Endometrial microvascular endothelial cells (primary cell): ENCODE data around the gene ADGRV1. TPM values are rescaled to one million over a fixed set of nuclear protein-coding genes. Genes with fewer than 3 reads are reported as not detected.

Experiments used
- in situ Hi-C: cut with HindIII; loops from 2 replicates; pipeline ENCODE4 v1.10.0; 2017; ENCODE audit warnings: low sequenced_read_pairs, low pct_unique_long_range_greater_than_20kb; ENCODE audit errors: inconsistent ontology term
- total RNA-seq: library from RNA; depleted of rRNA; stranded (reverse); fragments of >200 nt; gene quantifications from one replicate; pipeline ENCODE4 v1.2.3, GENCODE V29; 2015; ENCODE audit errors: inconsistent ontology term

Gene ADGRV1
- total RNA-seq, 1 donor from 2014 or later = not detected

DNA sequence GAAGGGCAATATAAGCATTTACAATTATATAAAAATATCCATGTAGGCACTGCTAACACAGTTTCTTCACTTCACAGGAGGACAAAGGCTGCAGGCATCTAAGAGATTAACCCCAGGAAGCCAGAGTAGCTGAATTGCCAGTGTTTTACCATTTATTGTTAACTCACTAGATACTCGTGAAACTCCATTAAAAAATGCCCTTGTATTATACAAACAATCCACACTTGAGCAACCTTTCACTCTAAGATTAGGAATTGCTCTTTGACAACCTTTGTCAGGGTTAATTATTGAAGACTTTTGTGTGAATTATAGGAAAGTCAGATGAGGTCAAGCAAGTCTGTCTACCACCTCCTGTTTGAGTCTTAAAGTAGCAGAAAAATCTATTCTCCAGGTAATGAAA is 317.8 kb downstream of the ADGRV1 start:
- in situ Hi-C loops = no loop called here

DNA sequence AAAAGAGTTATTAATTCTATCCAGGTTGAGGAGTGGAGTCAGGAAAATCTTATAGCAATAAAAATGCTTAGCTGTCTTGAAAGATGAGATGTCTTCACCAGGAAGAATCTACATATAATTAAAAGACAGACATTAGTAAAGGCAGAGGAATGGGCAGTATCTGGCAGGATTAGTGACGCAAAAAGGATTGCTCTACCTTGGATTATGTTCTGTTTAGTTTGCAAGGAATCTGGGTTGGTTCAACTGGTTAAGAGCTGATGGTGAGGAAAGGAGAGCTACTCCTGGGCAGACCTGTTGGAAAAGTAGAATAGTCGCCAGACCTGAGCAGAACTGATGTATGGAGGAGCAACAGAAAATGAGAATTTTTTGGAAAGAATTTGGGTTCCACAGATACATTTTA is 318.5 kb downstream of the ADGRV1 start:
- in situ Hi-C loops = no loop called here

DNA sequence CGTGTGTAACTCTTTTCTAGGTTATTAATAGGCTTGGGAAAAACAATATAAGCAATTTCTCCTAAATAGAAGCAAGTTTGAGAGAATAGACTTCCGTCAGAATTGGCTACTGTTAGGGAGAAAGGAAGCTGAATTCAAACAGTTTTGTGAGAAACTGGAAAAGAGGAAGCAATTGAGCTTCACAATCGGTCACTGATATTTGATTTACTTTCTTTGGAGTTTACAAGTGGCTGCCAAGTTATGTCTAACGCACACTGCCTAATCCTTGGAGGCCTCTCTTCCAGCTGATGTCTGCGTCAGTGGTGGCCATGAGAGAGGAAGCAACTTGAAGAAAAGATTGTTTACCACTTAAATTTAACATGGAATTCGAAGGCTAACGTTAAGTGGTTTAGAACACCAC is 319.5 kb downstream of the ADGRV1 start:
- in situ Hi-C loops = no loop called here

DNA sequence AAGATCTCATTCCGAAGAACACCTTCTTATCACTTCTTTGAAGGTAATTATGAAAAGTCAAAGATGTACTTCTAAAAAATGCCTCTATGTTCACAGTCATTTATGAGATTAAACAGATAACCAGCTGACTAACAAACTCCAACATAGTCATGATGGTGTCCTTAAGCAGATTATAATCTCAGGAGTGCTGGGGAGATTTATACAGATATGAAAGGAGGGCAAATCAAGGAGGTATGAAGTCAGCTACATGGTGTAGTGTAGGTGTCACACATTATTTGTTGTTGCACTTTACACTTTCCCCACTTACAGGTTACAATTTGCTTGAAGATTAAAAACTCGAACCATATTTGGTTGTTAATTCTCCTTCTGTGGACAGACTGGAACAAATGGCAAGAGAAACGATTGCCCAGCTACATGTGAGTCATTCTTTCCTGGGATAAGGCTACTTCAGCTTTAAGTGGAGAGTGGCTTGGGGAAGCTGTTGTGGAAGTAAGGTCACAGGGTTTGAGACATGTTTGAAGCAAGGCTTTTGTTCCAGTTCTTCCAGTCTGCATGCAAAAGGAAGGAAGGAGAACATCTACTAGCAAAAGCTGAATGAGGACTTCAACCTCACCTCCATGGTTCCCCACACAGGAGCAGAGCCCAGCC is 320.1 kb downstream of the ADGRV1 start:
- in situ Hi-C loops = no loop called here

DNA sequence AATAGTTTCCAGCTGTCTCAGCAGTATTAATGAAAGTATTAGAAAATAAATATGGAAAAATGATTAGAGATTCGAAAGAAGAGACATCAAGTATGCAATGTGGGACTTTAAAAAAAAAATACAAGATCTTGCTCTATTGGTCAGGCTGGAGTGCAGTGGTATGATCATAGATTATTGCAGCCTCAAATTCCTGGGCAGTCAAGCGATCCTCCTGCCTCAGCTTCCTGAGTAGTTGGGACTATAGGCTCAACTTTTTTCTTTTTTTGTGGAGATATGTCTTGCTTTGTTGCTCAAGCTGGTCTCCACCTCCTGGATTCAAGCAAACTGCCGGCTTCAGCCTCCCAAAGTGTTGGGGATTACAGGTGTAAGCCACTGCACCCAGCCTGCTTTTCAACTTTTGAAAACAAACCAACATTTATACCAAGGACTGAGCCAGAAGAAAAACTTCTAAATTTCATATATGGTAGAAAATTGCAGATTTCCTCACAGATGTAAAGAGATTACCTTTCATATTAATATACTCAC is 323.1 kb downstream of the ADGRV1 start:
- in situ Hi-C loops = no loop called here

DNA sequence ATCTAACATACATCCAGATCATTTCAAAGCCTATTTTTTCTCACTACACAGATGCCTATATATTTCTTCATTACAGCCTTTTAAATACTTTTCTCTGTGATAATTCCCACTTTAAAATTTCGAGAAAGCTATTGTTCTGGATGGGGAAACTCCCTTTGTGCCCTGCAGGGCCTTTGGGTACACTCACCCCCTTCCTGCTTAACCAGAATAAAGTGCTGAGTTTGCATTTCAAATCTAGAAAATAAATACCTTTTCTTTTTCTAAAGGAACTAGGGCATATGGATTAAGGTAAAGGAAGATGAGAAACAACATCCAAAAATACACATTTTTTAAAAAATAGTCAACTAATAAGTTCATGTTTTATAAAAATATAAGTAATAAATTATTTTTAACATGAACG is 323.9 kb downstream of the ADGRV1 start:
- in situ Hi-C loops = no loop called here

DNA sequence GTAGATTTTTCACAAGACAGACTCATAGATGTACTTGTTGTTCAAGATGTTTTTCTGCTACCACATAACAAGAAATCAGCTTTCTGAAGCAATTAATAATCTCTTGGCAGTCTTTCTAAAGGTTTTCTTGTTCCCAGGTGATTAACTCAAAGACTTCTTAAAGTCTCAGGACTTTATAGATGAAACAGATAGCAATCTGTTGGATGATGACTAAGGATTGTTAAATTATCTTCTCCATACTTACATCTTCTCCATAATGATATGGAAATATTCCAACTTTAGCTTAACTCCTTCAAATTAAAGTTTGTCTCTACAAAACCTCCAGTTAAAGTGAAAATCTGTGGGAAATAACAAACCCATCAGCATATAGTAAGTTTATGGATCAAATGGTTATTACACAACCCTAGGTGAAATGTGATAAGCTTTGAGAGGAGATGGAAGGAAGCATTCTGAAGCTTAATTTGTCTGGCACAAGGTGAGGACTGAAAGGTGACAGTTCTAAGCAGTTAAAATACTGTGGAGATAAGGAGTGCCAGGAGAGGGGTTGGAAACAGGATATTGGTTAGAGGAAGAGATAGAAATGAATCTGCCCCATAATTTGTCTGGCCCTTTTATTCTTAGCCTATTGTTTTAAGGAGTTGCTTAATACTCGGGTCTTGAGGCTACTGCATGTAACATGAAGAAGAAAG is 326.7 kb downstream of the ADGRV1 start:
- in situ Hi-C loops = no loop called here

DNA sequence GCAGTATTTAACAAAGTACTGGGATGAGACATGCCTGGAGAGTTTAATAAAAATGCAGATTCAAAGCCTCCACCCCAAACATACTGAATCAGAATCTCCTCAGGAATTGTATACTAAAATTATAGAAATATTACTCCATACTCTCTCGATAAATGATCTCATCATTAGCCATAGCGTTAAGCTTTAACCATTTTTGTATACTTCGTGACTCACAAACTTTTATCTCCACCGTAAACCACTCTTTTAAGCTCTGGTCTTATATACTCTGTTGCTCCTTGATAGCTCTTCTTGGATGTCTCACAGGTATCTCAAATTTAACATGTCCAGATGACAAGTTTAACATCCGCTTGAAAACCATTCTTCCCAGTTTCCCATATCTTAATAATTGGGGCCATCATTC is 327.8 kb downstream of the ADGRV1 start:
- in situ Hi-C loops = no loop called here

DNA sequence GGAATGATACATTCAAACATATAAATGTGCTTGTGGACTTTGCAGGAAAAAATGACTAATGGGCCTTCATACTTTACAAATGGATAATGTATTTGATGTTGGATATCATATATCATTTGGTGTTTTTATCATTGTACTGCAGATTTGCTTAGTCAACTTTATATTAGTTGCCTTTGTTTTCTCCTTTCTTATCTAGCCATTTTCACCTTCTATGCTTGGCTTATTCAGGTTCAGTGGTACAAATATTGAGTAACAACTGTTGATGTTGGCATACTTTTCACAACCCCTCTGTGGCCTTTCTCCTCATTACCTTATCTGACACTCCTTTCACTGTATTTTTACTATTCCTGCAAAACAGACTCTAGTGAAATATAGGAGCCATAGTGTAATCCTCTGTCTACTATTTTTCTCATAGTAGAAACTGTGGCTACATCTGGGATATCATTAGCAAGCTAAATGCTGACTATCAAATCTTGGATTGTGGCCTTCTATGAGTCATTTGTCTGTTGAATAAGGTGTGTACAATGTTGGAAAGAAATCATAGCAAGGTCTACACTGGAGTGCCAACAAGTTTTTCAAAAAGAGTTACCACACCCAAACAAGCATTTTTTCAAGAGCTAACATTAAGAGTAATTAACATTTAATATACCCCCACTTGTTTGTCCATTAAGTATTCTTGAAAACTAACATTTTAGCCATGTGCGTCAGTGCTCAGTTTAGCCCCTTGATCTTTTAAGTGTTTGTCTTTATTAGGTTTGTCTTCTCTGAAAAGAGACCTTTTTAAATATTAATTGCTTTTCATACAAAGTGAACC is 330.1 kb downstream of the ADGRV1 start:
- in situ Hi-C loops = no loop called here

DNA sequence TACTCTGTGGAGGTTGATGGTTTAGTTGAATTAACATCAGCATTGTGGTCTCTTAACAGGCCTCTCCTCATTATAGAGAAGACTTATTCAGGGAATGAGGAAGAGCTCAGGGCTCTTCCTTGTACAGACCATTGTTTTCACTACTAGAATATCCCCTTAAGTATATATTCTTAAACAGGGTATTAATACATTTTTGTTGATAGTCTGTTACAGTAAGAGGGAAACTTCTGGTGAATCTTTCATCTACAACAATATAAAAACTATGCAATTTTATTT is 330.7 kb downstream of the ADGRV1 start:
- in situ Hi-C loops = no loop called here

DNA sequence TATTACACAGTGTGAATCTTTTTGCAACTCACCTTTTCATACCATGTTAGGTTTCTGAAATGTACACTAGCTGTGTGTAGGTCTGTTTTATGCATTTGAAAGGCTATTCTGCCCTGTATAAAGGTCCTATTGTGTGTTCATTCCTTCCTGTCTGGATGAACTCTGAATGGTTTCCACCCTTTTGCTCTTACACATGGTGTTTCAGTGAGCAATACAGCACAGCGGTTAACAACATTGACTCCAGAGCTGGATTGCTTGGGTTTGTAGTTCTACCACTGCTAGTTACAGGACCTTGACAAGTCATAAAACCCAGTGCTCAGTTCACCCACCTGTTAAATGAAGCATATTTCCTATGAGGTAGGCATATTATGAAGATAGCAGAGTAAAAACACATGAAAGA is 331.6 kb downstream of the ADGRV1 start:
- in situ Hi-C loops = no loop called here

DNA sequence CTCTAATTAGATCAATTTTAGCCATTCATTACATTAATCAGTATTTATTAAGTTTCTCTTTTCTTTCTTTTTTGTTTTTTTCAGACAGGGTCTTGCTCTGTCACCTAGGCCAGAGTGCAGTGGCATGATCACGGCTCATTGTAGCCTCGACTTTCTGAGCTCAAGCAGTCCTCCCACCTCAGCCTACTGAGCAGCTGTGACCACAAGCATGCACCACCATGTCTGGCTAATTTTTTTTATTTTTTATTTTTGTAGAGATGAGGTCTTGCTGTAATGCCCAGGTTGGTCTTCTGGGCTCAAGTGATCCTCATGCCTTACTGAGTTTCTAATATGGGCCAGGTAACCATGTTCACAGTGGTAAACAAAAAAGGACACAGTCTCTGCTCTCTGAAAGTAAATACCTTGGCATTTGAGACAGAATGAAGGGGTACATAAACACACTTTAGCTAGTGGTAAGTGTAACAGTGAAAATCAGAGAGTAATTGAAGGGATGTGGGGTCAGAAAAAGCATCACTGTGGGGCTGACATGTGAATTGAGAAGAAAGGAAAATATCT is 336.3 kb downstream of the ADGRV1 start:
- in situ Hi-C loops = no loop called here

DNA sequence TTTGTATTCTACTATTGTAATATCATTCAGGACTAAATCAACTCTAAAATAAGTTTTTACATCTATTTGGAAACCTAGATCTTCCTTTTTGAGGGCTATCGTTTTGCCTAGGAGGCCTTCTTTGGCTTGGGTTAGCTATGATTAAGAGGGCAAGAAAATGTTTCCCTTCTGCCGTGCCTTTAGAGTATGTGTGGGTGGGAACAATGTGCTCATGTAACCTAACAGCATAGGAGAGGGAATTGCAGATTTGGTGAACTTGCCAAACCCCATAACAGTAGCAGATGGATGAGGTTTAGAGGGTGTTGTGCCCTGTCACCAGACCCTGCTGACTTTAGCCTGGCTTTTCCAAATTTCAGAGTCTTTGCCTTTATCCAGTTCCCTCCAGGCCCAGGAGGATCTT is 339.0 kb downstream of the ADGRV1 start:
- in situ Hi-C loops = no loop called here

DNA sequence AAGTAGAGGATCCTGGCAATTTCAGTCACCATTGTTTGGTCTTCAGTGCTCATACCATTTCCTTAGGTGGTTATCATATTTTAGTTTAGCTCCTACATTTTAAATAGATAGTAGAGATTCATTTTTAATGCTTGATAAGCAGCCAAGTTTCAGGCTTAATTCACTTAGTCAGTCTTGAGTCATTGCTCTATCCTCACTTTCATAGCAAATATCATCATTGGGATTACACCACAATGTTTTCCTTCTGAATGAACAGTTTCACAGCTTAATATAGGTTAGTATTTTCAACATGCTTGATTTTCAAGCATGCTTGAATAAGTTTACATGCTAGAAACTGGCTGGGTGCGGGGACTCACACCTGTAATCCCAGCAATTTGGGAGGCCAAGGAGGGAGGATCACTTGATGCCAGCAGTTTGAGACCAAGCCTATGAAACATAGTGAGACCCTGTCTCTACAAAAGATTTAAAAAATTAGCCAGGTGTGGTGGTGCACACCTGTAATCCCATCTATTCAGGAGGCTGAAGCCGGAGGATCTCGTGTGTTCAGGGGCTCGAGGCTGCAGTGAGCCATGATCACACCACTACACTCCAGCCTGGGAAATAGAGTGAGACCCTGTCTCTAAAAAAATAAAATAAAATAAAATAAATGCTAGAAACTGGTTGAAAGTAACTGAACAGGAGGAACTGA is 339.9 kb downstream of the ADGRV1 start:
- in situ Hi-C loops = no loop called here

DNA sequence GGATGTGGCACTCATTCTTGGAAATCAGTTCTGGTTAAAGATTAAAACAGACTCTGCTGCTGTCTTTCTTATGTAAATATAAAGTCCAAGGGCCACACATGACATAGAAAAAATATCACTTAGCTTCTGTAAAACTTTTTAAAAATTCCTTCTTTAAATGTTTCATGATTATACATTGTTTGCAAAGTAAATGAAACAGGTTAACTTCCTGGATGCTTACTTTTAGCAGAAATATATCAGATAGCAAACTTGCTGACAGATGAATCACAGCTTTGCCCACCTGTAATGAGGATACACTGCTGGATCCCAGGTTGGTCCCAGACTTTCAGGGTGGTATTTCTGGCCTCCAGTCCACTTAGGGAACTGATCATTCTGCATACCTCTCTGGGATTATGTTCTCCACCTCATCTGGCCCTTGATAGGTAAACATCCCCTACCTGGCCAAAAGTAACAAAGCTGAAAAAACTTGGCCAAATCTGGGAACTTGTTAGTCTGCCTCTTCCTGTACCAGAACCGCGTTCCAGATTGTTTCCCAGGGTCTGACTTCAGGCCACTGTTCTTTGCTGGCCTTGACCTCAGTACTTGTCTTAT is 340.5 kb downstream of the ADGRV1 start:
- in situ Hi-C loops = no loop called here

DNA sequence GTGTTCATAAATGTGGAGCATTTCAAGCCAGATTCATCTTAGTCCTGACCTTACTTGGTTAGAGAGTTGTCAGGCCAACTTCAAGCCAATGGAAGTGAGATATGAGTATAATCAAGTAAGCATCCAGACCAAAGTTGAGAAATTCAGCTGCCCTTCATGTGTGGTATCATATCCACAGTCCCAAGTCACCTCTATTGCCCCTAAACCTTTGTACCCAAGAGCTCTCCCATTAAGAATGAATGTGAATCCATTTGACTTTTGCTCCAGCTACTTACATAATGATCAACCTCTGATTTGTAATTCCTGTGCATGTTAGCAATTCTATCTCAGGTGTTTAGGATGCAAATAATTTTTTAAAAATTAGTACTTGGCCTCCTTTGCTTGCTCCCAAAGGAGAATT is 342.7 kb downstream of the ADGRV1 start:
- in situ Hi-C loops = no loop called here

DNA sequence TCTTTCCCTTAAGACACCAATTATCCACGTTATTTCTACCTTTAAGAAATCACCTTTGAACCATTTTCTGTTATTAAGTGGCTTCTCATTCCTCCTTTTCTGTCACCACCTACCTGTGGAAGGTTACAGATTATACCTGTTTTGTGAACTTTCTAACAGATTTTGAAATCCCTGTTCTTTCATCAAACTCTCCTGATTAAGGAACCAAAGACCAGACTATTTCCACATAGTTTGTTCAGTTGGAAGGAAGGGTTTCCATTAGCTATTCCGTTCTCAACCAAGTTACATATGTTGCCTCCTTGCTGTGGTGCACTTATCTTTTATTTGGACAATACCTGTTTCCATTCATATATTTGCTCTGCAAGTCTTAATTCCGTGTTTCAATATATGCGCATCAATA is 343.6 kb downstream of the ADGRV1 start:
- in situ Hi-C loops = no loop called here

DNA sequence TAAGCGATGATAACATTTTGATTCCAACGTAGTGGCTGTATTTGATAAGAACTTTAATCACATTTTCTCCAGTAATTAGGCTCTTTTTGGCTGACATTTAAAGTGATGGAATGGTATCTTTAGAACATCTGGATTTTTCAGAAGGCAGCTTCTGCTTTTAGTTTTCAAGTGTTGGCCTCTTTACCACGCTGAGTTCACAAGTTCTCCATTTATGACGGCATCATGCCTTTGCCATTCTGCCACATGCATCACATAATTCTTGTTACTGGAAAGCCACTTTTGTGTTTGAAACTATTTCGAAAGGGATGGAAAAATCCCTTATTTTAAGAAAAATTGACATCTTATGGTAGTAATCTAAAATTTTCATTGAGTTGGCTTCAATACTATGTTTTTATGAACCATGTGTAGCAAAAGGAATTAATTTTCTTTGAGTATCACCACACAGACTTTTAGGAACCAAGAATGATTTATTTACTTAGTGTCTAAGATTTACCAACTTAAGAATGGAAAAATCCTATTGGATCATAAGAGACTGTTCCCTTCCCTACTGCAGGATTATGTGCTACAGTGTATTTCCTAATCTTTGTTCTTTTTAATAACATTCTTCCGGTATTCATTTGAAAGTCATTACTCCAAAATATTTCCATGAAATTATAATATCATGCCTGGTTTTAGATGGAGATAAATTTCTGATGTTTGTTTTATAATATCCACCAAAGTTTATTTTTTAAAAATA is 344.2 kb downstream of the ADGRV1 start:
- in situ Hi-C loops = no loop called here
